Esophagus muscularis mucosa (tissue), 4 donors: ENCODE results near the gene KNL1. TPM values are rescaled to one million over a fixed set of nuclear protein-coding genes. Genes with fewer than 3 reads are reported as not detected.

Experiments
- DNase-seq: peaks from one replicate; pipeline ENCODE4 v3.0.0-alpha.2; 2017; ENCODE audit errors: extremely low spot score
- H3K27ac ChIP-seq, 4 donors: fragments of 200-600 bp; sonication (generic); replicated peaks in 1 of 4; 1 replicate in 3 of 4; 2 replicates in 1 of 4; pipeline ENCODE4 v1.5.1; 2016 to 2019; ENCODE audit warnings: mild to moderate bottlenecking in 1 of 4
- H3K27me3 ChIP-seq, 4 donors: fragments of 200-600 bp; sonication (generic); one replicate each; pipeline versions ENCODE4 v1.5.1 to v1.6.0; 2016 to 2019
- H3K36me3 ChIP-seq, 4 donors: fragments of 200-600 bp; sonication (generic); one replicate each; pipeline ENCODE4 v1.5.1; 2016 to 2019
- H3K4me1 ChIP-seq, 4 donors: fragments of 200-600 bp; sonication (generic); one replicate each; pipeline ENCODE4 v1.5.1; 2016 to 2019
- H3K4me3 ChIP-seq, 4 donors: fragments of 200-600 bp; sonication (generic); 1 replicate in 2 of 4; 2 replicates in 2 of 4; pipeline ENCODE4 v1.5.1; 2016 to 2019; ENCODE audit warnings: mild to moderate bottlenecking in 4 of 4, moderate library complexity in 1 of 4
- H3K9me3 ChIP-seq, 4 donors: fragments of 200-600 bp; sonication (generic); 1 replicate in 3 of 4; 2 replicates in 1 of 4; pipeline ENCODE4 v1.5.1; 2016 to 2019
- CTCF ChIP-seq, 3 experiments: fragments of 200-600 bp in 2 of 3; fragments of 450-650 bp in 1 of 3; sonication (generic) in 2 of 3; IDR thresholded peaks; one replicate each; pipeline ENCODE4 v1.5.1; 2017 to 2019; ENCODE audit warnings: antibody characterized with exemption in 3 of 3, mild to moderate bottlenecking in 2 of 3, moderate library complexity in 1 of 3
- EP300 ChIP-seq: sonication (generic); formaldehyde crosslinking; IDR thresholded peaks from one replicate; pipeline ENCODE4 v1.6.1; 2017; ENCODE audit warnings: antibody characterized with exemption
- POLR2A ChIP-seq: fragments of 450-650 bp; IDR thresholded peaks from one replicate; pipeline ENCODE4 v1.6.1; 2017; ENCODE audit warnings: antibody characterized with exemption, moderate library complexity, mild to moderate bottlenecking, low read depth
- POLR2AphosphoS5 ChIP-seq, 2 donors: sonication (generic); formaldehyde crosslinking; IDR thresholded peaks; one replicate each; pipeline ENCODE4 v1.6.1; 2017; ENCODE audit warnings: antibody characterized with exemption in 2 of 2
- whole genome bisulfite sequencing: methylation state at CpG from one replicate; pipeline ENCODE4 v1.1.5; 2018; 5-methylcytosine and 5-hydroxymethylcytosine counted together
- intact Hi-C: fragments of 100-400 bp; cut with DNase I; formaldehyde crosslinking; loops from one replicate; pipeline ENCODE4 v1.15.1; 2023
- total RNA-seq, 4 donors: library from RNA; depleted of rRNA; stranded (reverse); fragments of >200 nt; gene quantifications; one replicate each; pipeline versions ENCODE4 v1.1.0 to v1.2.1, GENCODE V29; 2016

The KNL1 gene
- total RNA-seq, 4 donors from 2014 or later, result 0.06 to 0.63 (median 0.17) TPM; not detected in 1

- Histone ChIP-seq H3K4me3 (no peak overlapping the region), H3K9me3 (no peaks in the 10 kb centered on the region), H3K4me1 (peaks cover 16 to 38% (median 27%) of the 10 kb centered on the region in 4 donors), H3K27me3 (no peaks in the 10 kb centered on the region), H3K36me3 (peaks cover 0 to 32% (median 19%) of the 10 kb centered on the region in 4 donors), H3K27ac (no peak overlapping the region)
- no peak for DNase-seq
- 78% methylated on average over 2 of the region's 2 CpGs for WGBS
- intact Hi-C loops, result loop anchor here (5.0 to 10.0 kb wide), 2 partner anchors 40 to 192 kb away; partner anchors contain the start of gene RMDN3
- TF ChIP-seq POLR2A (no peak), POLR2AphosphoS5 (IDR thresholded peaks at IDR 0.05) (no peak), CTCF (IDR thresholded peaks at IDR 0.05) (no peak), EP300 (no peak)
These were observed 31.4 kb upstream of the KNL1 start for GRCh38 chr15:40562691-40563090.

- peaks cover 0 to 29% (median 19%) of the 10 kb centered on the region in 4 donors for H3K36me3 ChIP-seq
- no peaks in the 10 kb centered on the region for H3K9me3 ChIP-seq
- DNase-seq, result no peak
- no peak for TF ChIP-seq CTCF (IDR thresholded peaks at IDR 0.05)
- TF ChIP-seq POLR2AphosphoS5 (IDR thresholded peaks at IDR 0.05), result no peak
- no peak for TF ChIP-seq EP300
- no peak for TF ChIP-seq POLR2A
- H3K4me1 ChIP-seq, result peaks cover 18 to 41% (median 29%) of the 10 kb centered on the region in 4 donors
- H3K4me3 ChIP-seq, result no peak overlapping the region
- H3K27me3 ChIP-seq, result no peaks in the 10 kb centered on the region
- no peak overlapping the region for H3K27ac ChIP-seq
- intact Hi-C loops, result loop anchor here (5.0 to 10.0 kb wide), 2 partner anchors 41 to 191 kb away; partner anchors contain the start of gene RMDN3
These were observed 30.6 kb upstream of the KNL1 start for GRCh38 chr15:40563426-40563825.

GRCh38 chr15:40564591-40565332 is 29.3 kb upstream of the KNL1 start, which contains the start of gene CCDC32:
Gene CCDC32 (minus strand): TSS chr15:40565042. CDS start chr15:40563015, 2,027 bp downstream.
- Histone ChIP-seq H3K27ac (peak within 1 kb of the TSS; percentile 85 to 93 (median 92)), H3K36me3 (peaks cover 0 to 23% (median 18%) of the 10 kb centered on the region in 4 donors), H3K27me3 (no peaks in the 10 kb centered on the region), H3K4me1 (peaks cover 22 to 46% (median 35%) of the 10 kb centered on the region in 4 donors), H3K9me3 (no peaks in the 10 kb centered on the region), H3K4me3 (peak within 1 kb of the TSS; percentile 66 to 81 (median 71))
- peak; percentile 99 for DNase-seq
- peak; percentile 89 to 94 for TF ChIP-seq POLR2AphosphoS5 (IDR thresholded peaks at IDR 0.05)
- TF ChIP-seq EP300, result no peak
- peak; percentile 26 for TF ChIP-seq POLR2A
- TF ChIP-seq CTCF (IDR thresholded peaks at IDR 0.05), result no peak
- intact Hi-C loops, result loop anchor here (5.0 to 10.0 kb wide), 2 partner anchors 42 to 190 kb away; partner anchors contain the start of gene RMDN3
- 0% methylated on average over 20 of the region's 40 CpGs for WGBS

GRCh38 chr15:40565333-40566238 is 28.5 kb upstream of the KNL1 start:
- Histone ChIP-seq H3K4me3 (peak overlapping the region; percentile 66 to 81 (median 71)), H3K4me1 (peaks cover 31 to 54% (median 43%) of the 10 kb centered on the region in 4 donors), H3K36me3 (peaks cover 0 to 23% (median 18%) of the 10 kb centered on the region in 4 donors), H3K27ac (peak overlapping the region; percentile 85 to 93 (median 92)), H3K27me3 (no peaks in the 10 kb centered on the region), H3K9me3 (no peaks in the 10 kb centered on the region)
- WGBS, result 49% methylated on average over 19 of the region's 20 CpGs
- TF ChIP-seq POLR2AphosphoS5 (IDR thresholded peaks at IDR 0.05) (no peak), EP300 (no peak)
- intact Hi-C loops, result loop anchor here (10.0 kb wide), 1 partner anchor 189 kb away; the partner anchor contains the start of gene RMDN3
- DNase-seq, result no peak
